GM12878 (cell line): ENCODE data around the gene WRAP73. TPM values are rescaled to one million over a fixed set of nuclear protein-coding genes. Genes with fewer than 3 reads are reported as not detected.
"Not testable (repeated sequence)": the region's sequence is repeated elsewhere in the genome, so short reads cannot be mapped to it uniquely, and the experiment has no call there.

Experiments used
- ATAC-seq: fragments of 200-7000 bp; cut with Tn5 transposase; 3 replicates; pipeline ENCODE4 v1.9.1; 2020; ENCODE audit warnings: mild to moderate bottlenecking, moderate library complexity
- BruUV-seq: library from RNA; stranded (reverse); fragments of 400-500 nt; replicated peaks from 2 replicates; lab custom pipeline; 2021; lab: Mats Ljungman, UMichigan
- CTCF ChIA-PET: fragments of 300-600 bp; sonication (Branson Sonifier 250); formaldehyde crosslinking; extraction: SDS; loops from one replicate; lab custom pipeline; 2021; ENCODE audit warnings: inconsistent platforms; lab: Yijun Ruan, JAX
- POLR2A ChIA-PET: fragments of 350-600 bp; formaldehyde crosslinking; extraction: SDS; loops from one replicate; lab custom pipeline; 2021; ENCODE audit warnings: inconsistent platforms; lab: Charles Lee
- RAD21 ChIA-PET: fragments of 300-600 bp; sonication (Branson Sonifier 250); formaldehyde crosslinking; loops from one replicate; lab custom pipeline; 2023; ENCODE audit warnings: antibody characterized with exemption; ENCODE audit not compliant: unreplicated experiment; lab: Charles Lee
- SMC1A ChIA-PET: fragments of 300-600 bp; sonication (Branson Sonifier 250); formaldehyde crosslinking; loops from one replicate; lab custom pipeline; 2023; ENCODE audit not compliant: unreplicated experiment, uncharacterized antibody; lab: Charles Lee
- DNase-seq: peaks from one replicate; pipeline ENCODE4 v3.0.0-alpha.2; 2011; ENCODE audit warnings: low read depth, low spot score
- FAIRE-seq: peaks from 3 replicates; lab custom pipeline; 2011; peaks lifted over from hg19 to GRCh38; lab: Jason Lieb, UNC
- H2AFZ ChIP-seq: 2 replicates; pipeline ENCODE4 v1.6.0; 2011; ENCODE audit warnings: low read depth, low read length, control low read depth; ENCODE audit not compliant: control insufficient read depth
- H3K27ac ChIP-seq: 2 replicates; pipeline ENCODE4 v1.5.1; 2011; ENCODE audit warnings: control low read depth; ENCODE audit not compliant: control insufficient read depth, insufficient read depth
- H3K27me3 ChIP-seq, 2 experiments: replicated peaks in 1 of 2; 2 replicates each; pipeline versions ENCODE4 v1.6.0 to v1.6.1; 2011; ENCODE audit warnings: low read length in 1 of 2; ENCODE audit not compliant: control insufficient read depth in 2 of 2, insufficient read depth in 2 of 2
- H3K36me3 ChIP-seq, 2 experiments: 2 replicates each; pipeline ENCODE4 v1.5.1; 2011; ENCODE audit warnings: low read length in 1 of 2; ENCODE audit not compliant: control insufficient read depth in 2 of 2, insufficient read depth in 2 of 2
- H3K4me1 ChIP-seq: 2 replicates; pipeline ENCODE4 v1.6.1; 2011; ENCODE audit warnings: mild to moderate bottlenecking, low read length, moderate library complexity, mixed read lengths; ENCODE audit not compliant: control insufficient read depth, insufficient read depth
- H3K4me2 ChIP-seq: 2 replicates; pipeline ENCODE4 v1.6.0; 2011; ENCODE audit warnings: control low read depth; ENCODE audit not compliant: control insufficient read depth, insufficient read depth
- H3K4me3 ChIP-seq: fragments of 200-600 bp; sonication (generic); 2 replicates; pipeline ENCODE4 v1.5.1; 2016
- H3K79me2 ChIP-seq: 2 replicates; pipeline ENCODE4 v1.6.0; 2011; ENCODE audit warnings: low read length; ENCODE audit not compliant: control insufficient read depth, insufficient read depth
- H3K9ac ChIP-seq: 2 replicates; pipeline ENCODE4 v1.8.0; 2011; ENCODE audit warnings: low read length, control low read depth, mixed read lengths; ENCODE audit not compliant: control insufficient read depth, insufficient read depth
- H3K9me3 ChIP-seq: replicated peaks from 3 replicates; pipeline ENCODE4 v1.5.1; 2011; ENCODE audit warnings: mild to moderate bottlenecking, low read length; ENCODE audit not compliant: control insufficient read depth, insufficient read depth
- H4K20me1 ChIP-seq: 2 replicates; pipeline ENCODE4 v1.6.0; 2011; ENCODE audit not compliant: control insufficient read depth, insufficient read depth
- ASH2L ChIP-seq: fragments of 300-600, 200-600 bp; sonication (generic); IDR thresholded peaks from 2 replicates; pipeline ENCODE4 v1.6.1; 2017; ENCODE audit warnings: low read depth, mild to moderate bottlenecking, borderline replicate concordance
- HSF1 ChIP-seq: fragments of 150-350 bp; IDR thresholded peaks from 2 replicates; pipeline ENCODE4 v1.6.1; 2014; ENCODE audit warnings: mild to moderate bottlenecking, low read depth, low read length
- WGBS: methylation state at CpG from one replicate; pipeline ENCODE4 v1.1.6; 2016; ENCODE audit warnings: low lambda C conversion rate; ENCODE audit not compliant: insufficient replicate concordance, insufficient coverage; ENCODE audit errors: missing lambda C conversion rate; 5-methylcytosine and 5-hydroxymethylcytosine counted together
- in situ Hi-C: fragments of 300-500 bp; cut with MboI; formaldehyde crosslinking; loops from 9 replicates; pipeline ENCODE4 v1.14.3; 2018; ENCODE audit warnings: mixed read lengths
- intact Hi-C: fragments of 100-400 bp; cut with micrococcal nuclease; formaldehyde crosslinking; loops from one replicate; pipeline ENCODE4 v1.14.2; 2022; ENCODE audit not compliant: unreplicated experiment
- polyA plus RNA-seq, 11 experiments: library from polyadenylated mRNA; depleted of rRNA in 4 of 11; unstranded in 6 of 11; stranded (reverse) in 5 of 11; fragments of >200 nt; fragmentation: Nextera tagmentation in 4 of 11; fragmentation: Illumina TruSeq in 1 of 11; extraction: Ambion mirVana in 4 of 11; extraction: Trizol in 1 of 11; gene quantifications; 1 replicate in 1 of 11; 2 replicates in 10 of 11; pipeline versions ENCODE4 v1.2.1 to v1.2.3, GENCODE V29; 2011 to 2016; ENCODE audit warnings: inconsistent platforms in 2 of 11, missing spikeins in 2 of 11, low read depth in 1 of 11
- total RNA-seq, 4 experiments: library from RNA; depleted of rRNA in 3 of 4; stranded (reverse); fragments of >200 nt in 3 of 4; fragmentation: Illumina TruSeq in 1 of 4; extraction: Trizol in 1 of 4; gene quantifications; 2 replicates each; pipeline versions ENCODE4 v1.2.1 to v1.2.3, GENCODE V29; 2013 to 2021
- TF ChIP-seq, protein P1 (sequence below): IDR thresholded peaks from 2 replicates; pipeline ENCODE4 v1.6.1; 2012; ENCODE audit warnings: improper control_type of control experiment, low read depth, low read length; ENCODE audit not compliant: insufficient replicate concordance

WRAP73 gene
- total and polyA plus RNA-seq, 10 of the 15 experiments (the other 5 are each of a cell fraction or from before 2014, with no cell fraction given), result 3.2 to 65.8 (median 48.0) TPM

DNA sequence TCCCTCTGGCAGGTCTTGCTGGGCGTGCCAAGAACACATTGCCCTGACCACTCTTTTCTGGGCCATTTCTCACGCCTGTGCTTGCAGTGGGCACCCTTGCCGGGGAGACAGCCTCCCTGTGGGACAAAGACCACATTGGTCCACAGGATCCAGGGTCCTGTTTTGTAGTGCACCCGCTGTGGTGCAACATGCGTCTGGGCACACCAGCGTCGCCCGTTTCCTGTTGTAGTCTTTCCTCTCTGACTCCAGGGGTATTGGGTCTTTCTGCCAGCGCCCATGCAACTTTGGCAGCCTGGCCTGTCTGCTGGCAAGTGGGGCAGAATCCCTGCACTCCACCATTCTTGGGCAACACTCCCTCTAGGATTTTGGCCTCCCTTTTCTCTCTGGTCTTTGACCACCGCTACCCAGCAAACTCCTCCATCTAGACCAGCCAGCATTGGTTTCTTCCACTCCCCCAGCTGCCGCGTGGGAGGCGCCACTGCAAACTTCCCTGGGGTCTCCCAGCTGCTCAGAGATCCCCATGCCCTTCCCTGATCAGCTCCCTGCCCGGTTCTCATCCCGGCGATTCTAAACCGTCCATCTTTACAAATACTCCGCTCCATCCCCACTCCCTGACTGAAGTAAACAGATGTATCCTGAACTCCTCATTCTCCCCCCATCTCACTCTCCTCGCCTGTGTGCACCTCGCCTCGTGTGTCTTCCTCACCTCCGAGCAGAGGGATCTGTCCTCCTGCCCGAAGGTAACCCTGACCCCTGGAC lies 26.3 kb downstream of the WRAP73 start (continued):
- TF ChIP-seq, protein P1, sequence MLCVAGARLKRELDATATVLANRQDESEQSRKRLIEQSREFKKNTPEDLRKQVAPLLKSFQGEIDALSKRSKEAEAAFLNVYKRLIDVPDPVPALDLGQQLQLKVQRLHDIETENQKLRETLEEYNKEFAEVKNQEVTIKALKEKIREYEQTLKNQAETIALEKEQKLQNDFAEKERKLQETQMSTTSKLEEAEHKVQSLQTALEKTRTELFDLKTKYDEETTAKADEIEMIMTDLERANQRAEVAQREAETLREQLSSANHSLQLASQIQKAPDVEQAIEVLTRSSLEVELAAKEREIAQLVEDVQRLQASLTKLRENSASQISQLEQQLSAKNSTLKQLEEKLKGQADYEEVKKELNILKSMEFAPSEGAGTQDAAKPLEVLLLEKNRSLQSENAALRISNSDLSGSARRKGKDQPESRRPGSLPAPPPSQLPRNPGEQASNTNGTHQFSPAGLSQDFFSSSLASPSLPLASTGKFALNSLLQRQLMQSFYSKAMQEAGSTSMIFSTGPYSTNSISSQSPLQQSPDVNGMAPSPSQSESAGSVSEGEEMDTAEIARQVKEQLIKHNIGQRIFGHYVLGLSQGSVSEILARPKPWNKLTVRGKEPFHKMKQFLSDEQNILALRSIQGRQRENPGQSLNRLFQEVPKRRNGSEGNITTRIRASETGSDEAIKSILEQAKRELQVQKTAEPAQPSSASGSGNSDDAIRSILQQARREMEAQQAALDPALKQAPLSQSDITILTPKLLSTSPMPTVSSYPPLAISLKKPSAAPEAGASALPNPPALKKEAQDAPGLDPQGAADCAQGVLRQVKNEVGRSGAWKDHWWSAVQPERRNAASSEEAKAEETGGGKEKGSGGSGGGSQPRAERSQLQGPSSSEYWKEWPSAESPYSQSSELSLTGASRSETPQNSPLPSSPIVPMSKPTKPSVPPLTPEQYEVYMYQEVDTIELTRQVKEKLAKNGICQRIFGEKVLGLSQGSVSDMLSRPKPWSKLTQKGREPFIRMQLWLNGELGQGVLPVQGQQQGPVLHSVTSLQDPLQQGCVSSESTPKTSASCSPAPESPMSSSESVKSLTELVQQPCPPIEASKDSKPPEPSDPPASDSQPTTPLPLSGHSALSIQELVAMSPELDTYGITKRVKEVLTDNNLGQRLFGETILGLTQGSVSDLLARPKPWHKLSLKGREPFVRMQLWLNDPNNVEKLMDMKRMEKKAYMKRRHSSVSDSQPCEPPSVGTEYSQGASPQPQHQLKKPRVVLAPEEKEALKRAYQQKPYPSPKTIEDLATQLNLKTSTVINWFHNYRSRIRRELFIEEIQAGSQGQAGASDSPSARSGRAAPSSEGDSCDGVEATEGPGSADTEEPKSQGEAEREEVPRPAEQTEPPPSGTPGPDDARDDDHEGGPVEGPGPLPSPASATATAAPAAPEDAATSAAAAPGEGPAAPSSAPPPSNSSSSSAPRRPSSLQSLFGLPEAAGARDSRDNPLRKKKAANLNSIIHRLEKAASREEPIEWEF, result no peak
- no peak for TF ChIP-seq HSF1
- TF ChIP-seq ASH2L, result no peak
- TF ChIP-seq, all 136 proteins: peak for 0

GRCh38 chr1:3622102-3622501 lies 27.8 kb downstream of the WRAP73 start:
- H3K9me3 ChIP-seq, H3K27me3 ChIP-seq, H3K4me3 ChIP-seq, FAIRE-seq, H3K36me3 ChIP-seq, BruUV-seq, H3K4me2 ChIP-seq, H3K27ac ChIP-seq, H3K9ac ChIP-seq, DNase-seq, ATAC-seq, H3K4me1 ChIP-seq, H3K79me2 ChIP-seq, intact Hi-C loops, H2AFZ ChIP-seq, POLR2A ChIA-PET, H4K20me1 ChIP-seq: not testable (repeated sequence)
- 48% methylated on average over 9 of the region's 9 CpGs for WGBS
- in situ Hi-C loops, result loop anchor here (10.0 kb wide), 1 partner anchor 137 kb away; no protein-coding TSS in a partner anchor
- CTCF ChIA-PET, result interaction anchor here (0.8 to 3.8 kb wide), 7 partner anchors 32 to 169 kb away, joined by 3 to 30 read pairs (median 5); no protein-coding TSS in a partner anchor
- RAD21 ChIA-PET, result interaction anchor here (0.7 kb wide), 1 partner anchor 83 kb away, joined by 3 read pairs; no protein-coding TSS in a partner anchor
- SMC1A ChIA-PET, result interaction anchor here (1.2 to 2.8 kb wide), 2 partner anchors 54 to 103 kb away, joined by 3 to 10 read pairs; no protein-coding TSS in a partner anchor
